Right ventricle myocardium inferior (tissue), 1 donor: Measurements from ENCODE around the gene ADTRP. TPM values are rescaled to one million over a fixed set of nuclear protein-coding genes. Genes with fewer than 3 reads are reported as not detected.

ENCODE experiments used
- ATAC-seq: fragments of 200-7000 bp; cut with Tn5 transposase; one replicate; pipeline ENCODE4 v1.9.1; 2020; ENCODE audit warnings: mild to moderate bottlenecking, moderate library complexity
- DNase-seq: peaks from one replicate; pipeline ENCODE4 v3.0.0; 2021; ENCODE audit errors: missing footprints
- intact Hi-C: fragments of 100-400 bp; cut with DNase I; formaldehyde crosslinking; loops from one replicate; pipeline ENCODE4 v1.11.0; 2022
- total RNA-seq: library from RNA; stranded (reverse); fragmentation: NEBNext Ultra II Directional; extraction: Animal tissue kit (Norgen Biotek cat#: 25700); gene quantifications from one replicate; pipeline ENCODE4 v1.2.1, GENCODE V29; 2021
- donor health status: DM: no; HTN: yes; CAD: no; lungs with severe emphysema.

The ADTRP gene
- total RNA-seq, 1 donor from 2014 or later = not detected

GRCh38 chr6:11738234-11738633 is 40.4 kb downstream of the ADTRP start:
- intact Hi-C loops = no loop called here
- ATAC-seq = no peak

GRCh38 chr6:11736601-11737000 is 42.0 kb downstream of the ADTRP start:
- no peak for ATAC-seq
- intact Hi-C loops = no loop called here
- no peak for DNase-seq

More at GRCh38 chr6:11738234-11738633, 40.4 kb downstream of the ADTRP start:
- DNase-seq = no peak

GRCh38 chr6:11734861-11735613 is 43.6 kb downstream of the ADTRP start:
- intact Hi-C loops = no loop called here
- no peak for DNase-seq
- ATAC-seq = no peak

- peak; percentile 84 for ATAC-seq
- peak; percentile 85 for DNase-seq
- intact Hi-C loops = no loop called here
Observed at GRCh38 chr6:11732036-11732631, 46.5 kb downstream of the ADTRP start.

- no peak for ATAC-seq
- no peak for DNase-seq
- intact Hi-C loops = no loop called here
Observed at GRCh38 chr6:11731423-11731822, 47.2 kb downstream of the ADTRP start.

GRCh38 chr6:11730641-11731040 is 48.0 kb downstream of the ADTRP start:
- ATAC-seq (no peak), DNase-seq (no peak)
- intact Hi-C loops = no loop called here

- ATAC-seq (no peak), DNase-seq (no peak)
- intact Hi-C loops = no loop called here
Observed at GRCh38 chr6:11729076-11729475, 49.5 kb downstream of the ADTRP start.

GRCh38 chr6:11727998-11728961 is 50.3 kb downstream of the ADTRP start:
- ATAC-seq (no peak), DNase-seq (no peak)
- intact Hi-C loops = no loop called here

GRCh38 chr6:11727346-11727997 is 51.1 kb downstream of the ADTRP start:
- DNase-seq (no peak), ATAC-seq (no peak)
- intact Hi-C loops = no loop called here

- intact Hi-C loops = no loop called here
- no peak for ATAC-seq
- no peak for DNase-seq
Observed at GRCh38 chr6:11724286-11724685, 54.3 kb downstream of the ADTRP start.

- DNase-seq (no peak), ATAC-seq (no peak)
- intact Hi-C loops = no loop called here
Observed at GRCh38 chr6:11722805-11723631, 55.6 kb downstream of the ADTRP start.

GRCh38 chr6:11722220-11722619 is 56.4 kb downstream of the ADTRP start:
- DNase-seq (no peak), ATAC-seq (no peak)
- intact Hi-C loops = no loop called here

- no peak for DNase-seq
- intact Hi-C loops = no loop called here
- no peak for ATAC-seq
Observed at GRCh38 chr6:11718463-11718862, 60.1 kb downstream of the ADTRP start.

GRCh38 chr6:11718031-11718430 is 60.6 kb downstream of the ADTRP start:
- intact Hi-C loops = no loop called here
- ATAC-seq = no peak
- DNase-seq = no peak

GRCh38 chr6:11714798-11715285 is 63.8 kb downstream of the ADTRP start:
- DNase-seq = no peak
- no peak for ATAC-seq
- intact Hi-C loops = no loop called here

GRCh38 chr6:11714116-11714797 is 64.3 kb downstream of the ADTRP start:
- no peak for ATAC-seq
- intact Hi-C loops = no loop called here
- no peak for DNase-seq

- no peak for DNase-seq
- ATAC-seq = peak; percentile 70
Observed at GRCh38 chr6:11712760-11713159, 65.8 kb downstream of the ADTRP start.

More at GRCh38 chr6:11712760-11713159, 65.8 kb downstream of the ADTRP start:
- intact Hi-C loops = no loop called here
